Activated CD8-positive, alpha-beta memory T cell treated with anti-CD3 and anti-CD28 coated beads, Interleukin-2, amount 50 U/mL, for 1 hour (primary cell): Measurements from ENCODE around the gene MUC3A.
"Not testable (repeated sequence)": the region's sequence is repeated elsewhere in the genome, so short reads cannot be mapped to it uniquely, and the experiment has no call there.

Experiments used
- DNase-seq: peaks from one replicate; pipeline ENCODE4 v3.0.0-alpha.2; 2020; ENCODE audit errors: extremely low read depth

The MUC3A gene

GRCh38 chr7:100949227-100949932, at the start of gene MUC3A:
TSS of gene MUC3A (plus strand) at chr7:100949534. CDS start at chr7:100949625, 91 bp downstream.
- DNase-seq, result no peak

- no peak for DNase-seq
Measured at GRCh38 chr7:100900978-100901377, 48.4 kb upstream of the MUC3A start.

GRCh38 chr7:100901921-100902332, 47.4 kb upstream of the MUC3A start:
- DNase-seq, result no peak

GRCh38 chr7:100902638-100903037, 46.7 kb upstream of the MUC3A start:
- DNase-seq, result no peak

- no peak for DNase-seq
Measured at GRCh38 chr7:100908512-100908911, 40.8 kb upstream of the MUC3A start.

GRCh38 chr7:100910443-100910842, 38.9 kb upstream of the MUC3A start:
- not testable (repeated sequence) for DNase-seq

GRCh38 chr7:100911484-100911883, 37.9 kb upstream of the MUC3A start:
- no peak for DNase-seq

GRCh38 chr7:100914208-100914878, 35.0 kb upstream of the MUC3A start:
- DNase-seq, result no peak

GRCh38 chr7:100914879-100915447, 34.4 kb upstream of the MUC3A start:
- no peak for DNase-seq

GRCh38 chr7:100919335-100919734, 30.0 kb upstream of the MUC3A start:
- not testable (repeated sequence) for DNase-seq

- DNase-seq, result not testable (repeated sequence)
Measured at GRCh38 chr7:100919779-100920437, 29.4 kb upstream of the MUC3A start.

- DNase-seq, result no peak
Measured at GRCh38 chr7:100921039-100921438, 28.3 kb upstream of the MUC3A start.

GRCh38 chr7:100923616-100924015, 25.7 kb upstream of the MUC3A start:
- DNase-seq, result not testable (repeated sequence)

GRCh38 chr7:100929808-100930174, 19.5 kb upstream of the MUC3A start:
- no peak for DNase-seq

- DNase-seq, result no peak
Measured at GRCh38 chr7:100933734-100934133, 15.6 kb upstream of the MUC3A start.

- DNase-seq, result not testable (repeated sequence)
Measured at GRCh38 chr7:100935381-100935780, 14.0 kb upstream of the MUC3A start.

- DNase-seq, result not testable (repeated sequence)
Measured at GRCh38 chr7:100936167-100936566, 13.2 kb upstream of the MUC3A start.

GRCh38 chr7:100942045-100942774, 7.1 kb upstream of the MUC3A start:
- DNase-seq, result no peak

GRCh38 chr7:100943693-100944092, 5.6 kb upstream of the MUC3A start:
- DNase-seq, result no peak

GRCh38 chr7:100944138-100944537, 5.2 kb upstream of the MUC3A start:
- DNase-seq, result no peak

GRCh38 chr7:100946111-100946510, 3.2 kb upstream of the MUC3A start:
- DNase-seq, result no peak
